ENCODE measurements around the gene FYN.

- TF ChIP-seq, protein P1, sequence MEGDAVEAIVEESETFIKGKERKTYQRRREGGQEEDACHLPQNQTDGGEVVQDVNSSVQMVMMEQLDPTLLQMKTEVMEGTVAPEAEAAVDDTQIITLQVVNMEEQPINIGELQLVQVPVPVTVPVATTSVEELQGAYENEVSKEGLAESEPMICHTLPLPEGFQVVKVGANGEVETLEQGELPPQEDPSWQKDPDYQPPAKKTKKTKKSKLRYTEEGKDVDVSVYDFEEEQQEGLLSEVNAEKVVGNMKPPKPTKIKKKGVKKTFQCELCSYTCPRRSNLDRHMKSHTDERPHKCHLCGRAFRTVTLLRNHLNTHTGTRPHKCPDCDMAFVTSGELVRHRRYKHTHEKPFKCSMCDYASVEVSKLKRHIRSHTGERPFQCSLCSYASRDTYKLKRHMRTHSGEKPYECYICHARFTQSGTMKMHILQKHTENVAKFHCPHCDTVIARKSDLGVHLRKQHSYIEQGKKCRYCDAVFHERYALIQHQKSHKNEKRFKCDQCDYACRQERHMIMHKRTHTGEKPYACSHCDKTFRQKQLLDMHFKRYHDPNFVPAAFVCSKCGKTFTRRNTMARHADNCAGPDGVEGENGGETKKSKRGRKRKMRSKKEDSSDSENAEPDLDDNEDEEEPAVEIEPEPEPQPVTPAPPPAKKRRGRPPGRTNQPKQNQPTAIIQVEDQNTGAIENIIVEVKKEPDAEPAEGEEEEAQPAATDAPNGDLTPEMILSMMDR (IDR thresholded peaks at IDR 0.05; ENCODE audit: low read depth, low read length, poor library complexity, severe bottlenecking): no peak
- no peak for TF ChIP-seq EZH2phosphoT487 (IDR thresholded peaks at IDR 0.05; ENCODE audit: borderline replicate concordance, low read length)
Observed at GRCh38 chr6:111741177-111741952, 131.9 kb downstream of the FYN start.

Measured in DOHH2 (cell line).